Fibroblast of skin of left biceps (primary cell): Measurements from ENCODE around the gene NTM.
"Not testable (repeated sequence)": the region's sequence is repeated elsewhere in the genome, so short reads cannot be mapped to it uniquely, and the experiment has no call there.

Source experiments
- DNase-seq, 2 experiments: peaks; one replicate each; pipeline ENCODE4 v3.0.0-alpha.2; 2013; ENCODE audit warnings: low read depth in 2 of 2

Gene NTM

DNA sequence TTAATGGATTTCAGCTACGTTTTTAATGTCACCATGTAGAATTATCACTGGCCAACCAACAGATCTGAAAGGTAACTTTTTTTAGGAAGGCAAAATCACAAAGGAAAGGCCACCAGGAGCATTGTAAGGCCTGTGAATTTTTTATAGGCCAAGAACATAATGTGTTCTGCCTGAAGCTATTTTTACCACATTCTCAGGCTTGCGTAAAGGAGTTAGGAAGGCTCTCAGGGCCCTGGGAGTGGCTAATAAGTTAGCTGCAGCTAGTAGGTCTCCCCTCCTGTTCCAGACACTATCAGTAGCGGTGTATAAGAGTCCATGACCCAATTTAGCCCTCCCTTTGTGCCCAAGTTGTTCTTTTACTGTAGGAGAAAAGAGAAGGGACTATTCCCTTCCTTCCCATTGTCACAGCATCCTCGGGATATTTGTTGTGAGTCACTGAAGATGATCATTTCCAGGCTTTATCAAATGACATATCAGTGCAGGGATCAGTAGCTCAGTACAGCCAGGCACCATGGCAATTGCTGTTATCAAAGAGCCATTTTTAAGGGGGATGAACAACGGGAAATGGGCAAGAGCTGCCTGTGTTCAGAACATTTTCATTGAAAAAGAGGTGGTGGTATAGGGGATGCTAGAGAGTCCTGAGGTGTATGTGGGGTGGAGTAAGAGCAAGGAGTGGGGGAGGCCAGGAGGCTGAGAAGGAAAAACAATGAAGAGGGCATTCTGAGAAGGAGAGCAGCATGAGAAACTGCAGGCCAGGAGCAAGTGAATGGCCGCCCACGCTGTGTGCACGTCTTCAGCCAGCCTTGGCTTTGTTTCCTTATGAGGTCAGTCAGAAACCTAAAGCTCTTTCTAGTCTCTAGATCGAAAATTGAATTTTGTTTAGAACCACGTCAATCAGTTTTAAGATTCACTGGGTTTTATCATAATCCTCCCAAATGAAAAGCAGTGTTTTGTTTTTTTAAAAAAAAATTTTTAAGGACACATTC is 940.3 kb downstream of the NTM start:
- no peak for DNase-seq

DNA sequence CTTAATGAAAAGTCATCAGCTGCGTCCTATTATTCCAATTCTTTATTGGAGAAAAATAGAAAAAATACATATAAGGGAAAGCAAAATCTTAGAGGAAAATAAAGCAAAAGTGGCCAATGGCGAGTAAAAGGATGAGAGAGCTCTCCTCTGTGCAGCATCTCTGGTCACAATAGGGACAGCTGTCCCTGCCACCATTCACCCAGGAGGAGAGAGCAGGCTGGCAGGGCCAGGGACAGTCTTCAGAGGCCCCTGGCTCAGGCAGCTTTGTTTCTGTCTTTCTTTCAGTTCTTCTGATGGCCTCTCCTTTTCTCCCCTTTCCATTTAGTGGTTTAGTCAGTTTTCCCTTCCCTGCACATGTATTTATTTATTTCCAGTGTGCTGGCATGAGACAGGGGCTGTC is 941.3 kb downstream of the NTM start:
- DNase-seq, result no peak

DNA sequence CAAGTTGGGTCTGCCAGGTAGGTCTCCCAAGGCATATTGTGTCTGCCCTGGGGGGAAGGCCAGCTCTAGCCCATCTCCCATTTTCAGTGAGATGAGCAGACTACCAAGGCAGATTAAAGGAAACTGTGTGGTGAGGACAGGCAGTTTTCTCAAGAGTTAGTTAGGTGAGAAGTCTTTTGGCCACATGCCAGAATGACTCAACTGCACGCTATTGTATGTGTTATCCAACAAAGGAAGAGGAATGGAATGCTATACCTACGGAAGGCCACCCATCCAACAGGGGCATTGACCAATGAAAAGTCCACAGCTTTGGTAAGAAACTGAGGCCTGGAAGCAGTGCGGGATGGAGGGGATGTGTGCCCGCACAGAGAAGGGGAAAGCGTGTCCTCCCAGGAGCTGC is 941.7 kb downstream of the NTM start:
- DNase-seq, result peak; percentile 40 to 47

DNA sequence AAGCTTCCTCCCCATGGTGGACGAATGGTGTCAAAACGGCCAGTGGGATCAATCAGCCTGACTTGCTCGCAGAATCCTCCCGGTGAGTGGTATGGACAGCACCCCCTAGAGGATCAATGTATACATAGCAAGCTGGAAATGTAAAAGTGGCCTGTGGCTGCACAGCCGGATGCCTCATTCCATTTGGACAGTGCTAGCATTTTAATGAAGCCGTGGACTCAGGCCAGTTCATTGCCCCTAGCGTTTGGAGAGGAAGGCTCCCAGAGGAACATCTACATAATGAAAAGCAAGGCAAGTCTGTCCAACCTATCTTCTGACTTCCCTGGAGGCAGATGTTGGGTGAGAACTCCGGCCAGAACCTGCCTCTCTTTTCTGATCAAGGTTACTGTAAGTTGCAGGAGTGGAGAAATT is 942.3 kb downstream of the NTM start:
- DNase-seq, result no peak

DNA sequence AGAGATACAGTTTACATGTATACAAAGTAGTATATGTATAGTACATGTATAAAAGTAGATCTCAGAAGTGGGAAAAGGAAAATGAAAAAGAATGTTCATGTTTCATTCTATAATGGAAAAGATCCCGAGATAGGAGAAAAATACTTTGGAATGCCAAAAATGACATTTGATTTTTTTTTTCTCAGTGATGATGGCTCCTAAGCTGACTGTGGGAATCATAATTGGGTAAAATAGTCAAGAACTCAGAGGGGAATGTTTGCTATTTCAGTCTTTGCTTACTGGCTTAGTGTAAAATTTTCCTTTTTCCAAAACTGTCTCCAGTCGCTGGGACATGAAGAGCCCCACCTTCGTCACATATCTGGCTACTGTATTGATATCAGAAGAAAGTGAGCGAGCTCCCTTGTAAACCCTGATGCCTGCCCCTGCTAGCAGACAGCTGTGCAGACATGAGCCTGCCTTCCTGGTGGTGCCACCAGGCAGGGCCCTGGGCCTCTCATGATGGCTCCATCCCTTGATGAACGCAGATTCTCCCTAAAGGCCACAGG is 944.6 kb downstream of the NTM start:
- no peak for DNase-seq

DNA sequence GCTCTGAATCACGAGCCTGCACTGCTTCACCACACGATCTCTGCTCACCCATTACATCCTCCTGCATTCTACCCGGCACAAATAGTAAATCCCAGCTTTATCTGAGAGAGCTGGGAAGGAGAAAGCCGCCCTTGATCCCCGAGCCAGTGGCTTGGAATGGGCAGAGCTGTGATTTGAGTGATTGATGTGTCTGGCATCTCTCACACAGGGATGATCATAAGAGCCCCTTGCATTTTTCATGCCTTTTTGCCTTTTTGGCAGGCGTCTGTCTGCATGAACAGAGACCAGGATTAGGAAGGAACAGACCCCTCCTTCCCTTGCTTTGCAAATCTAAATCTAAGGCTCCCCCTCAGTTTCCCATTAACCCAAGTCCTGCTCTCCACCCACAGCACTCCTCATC is 945.3 kb downstream of the NTM start:
- DNase-seq, result no peak

DNA sequence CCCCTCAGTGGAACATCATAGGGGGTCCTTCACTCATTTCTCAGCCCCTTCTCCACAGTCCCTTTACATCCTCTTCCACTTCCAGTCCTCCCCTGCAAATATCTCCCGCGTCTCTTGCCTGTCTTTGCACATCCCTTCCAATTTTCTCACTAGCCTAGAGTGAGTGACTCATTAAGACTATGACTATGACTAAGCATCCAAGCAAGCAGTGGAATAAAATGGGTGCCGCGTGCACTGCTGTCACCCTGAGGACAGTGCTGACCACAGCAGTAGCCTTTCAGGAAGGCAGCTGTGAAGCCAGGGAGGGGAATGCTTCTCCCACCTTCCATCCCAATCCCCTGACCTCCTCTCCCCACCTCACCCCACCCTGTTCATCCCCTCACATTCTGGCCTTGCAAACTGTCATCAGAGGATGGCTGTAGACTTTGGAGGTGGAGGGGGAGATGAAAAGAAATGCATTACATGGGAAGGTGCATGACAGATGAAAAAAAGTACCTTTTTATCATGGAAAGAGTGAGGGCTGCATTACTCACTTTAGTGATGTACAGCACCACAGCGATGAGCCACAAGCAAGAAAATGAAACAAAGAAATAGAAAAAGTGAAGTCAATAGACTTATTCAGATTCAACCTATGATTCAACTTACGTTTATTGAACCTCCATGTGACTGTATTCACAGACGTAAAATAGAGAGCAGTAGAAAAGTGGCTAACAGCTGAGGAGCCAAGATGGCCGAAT is 948.2 kb downstream of the NTM start:
- DNase-seq, result no peak

DNA sequence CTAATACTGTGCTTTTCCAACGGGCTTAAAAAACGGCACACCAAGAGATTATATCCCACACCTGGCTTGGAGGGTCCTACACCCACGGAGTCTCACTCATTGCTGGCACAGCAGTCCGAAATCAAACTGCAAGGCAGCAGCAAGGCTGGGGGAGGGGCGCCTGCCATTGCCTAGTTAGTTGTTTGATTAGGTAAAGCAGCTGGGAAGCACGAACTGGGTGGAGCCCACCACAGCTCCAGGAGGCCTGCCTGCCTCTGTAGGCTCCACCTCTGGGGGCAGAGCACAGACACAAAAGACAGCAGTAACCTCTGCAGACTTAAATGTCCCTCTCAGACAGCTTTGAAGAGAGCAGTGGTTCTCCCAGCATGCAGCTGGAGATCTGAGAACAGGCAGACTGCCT is 949.0 kb downstream of the NTM start:
- not testable (repeated sequence) for DNase-seq

DNA sequence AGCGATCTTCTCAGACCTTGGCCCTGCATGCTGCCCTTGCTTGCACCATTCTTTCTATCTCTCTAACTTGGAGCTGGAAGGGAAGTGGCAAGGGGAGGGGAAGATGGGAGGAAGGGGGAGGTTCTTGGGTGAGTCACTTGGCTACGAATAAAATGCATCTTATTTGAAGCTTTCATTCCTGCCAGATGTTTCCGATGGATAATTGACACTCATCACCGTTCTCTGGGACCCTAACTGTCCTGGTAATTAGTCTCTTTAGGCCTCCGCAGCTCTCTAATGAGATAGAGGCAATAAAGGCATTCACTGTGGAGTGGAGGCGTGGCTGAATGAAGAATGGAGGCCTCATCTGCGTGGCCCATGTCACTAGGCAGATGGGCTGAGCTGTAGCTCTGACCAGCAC is 960.1 kb downstream of the NTM start:
- no peak for DNase-seq

DNA sequence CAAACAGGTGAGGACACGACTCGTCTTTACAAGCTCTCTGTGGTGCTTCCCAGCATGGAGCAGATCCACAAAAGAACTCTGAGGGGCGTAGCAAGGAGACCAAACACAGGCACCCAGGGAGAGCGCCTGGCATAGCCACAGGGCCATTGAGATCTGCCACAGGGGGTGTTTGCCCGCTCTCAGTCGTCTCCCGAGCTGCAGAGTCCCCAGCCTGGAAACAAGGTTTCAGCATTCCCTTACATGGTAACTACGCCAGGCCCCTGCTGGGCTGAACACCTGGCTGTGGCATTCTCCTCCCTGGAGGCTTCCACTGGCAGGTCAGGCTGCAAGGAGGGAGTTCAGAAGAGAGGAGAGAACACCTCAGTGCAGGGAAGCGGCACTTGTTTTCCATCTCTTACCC is 962.1 kb downstream of the NTM start:
- DNase-seq, result no peak

DNA sequence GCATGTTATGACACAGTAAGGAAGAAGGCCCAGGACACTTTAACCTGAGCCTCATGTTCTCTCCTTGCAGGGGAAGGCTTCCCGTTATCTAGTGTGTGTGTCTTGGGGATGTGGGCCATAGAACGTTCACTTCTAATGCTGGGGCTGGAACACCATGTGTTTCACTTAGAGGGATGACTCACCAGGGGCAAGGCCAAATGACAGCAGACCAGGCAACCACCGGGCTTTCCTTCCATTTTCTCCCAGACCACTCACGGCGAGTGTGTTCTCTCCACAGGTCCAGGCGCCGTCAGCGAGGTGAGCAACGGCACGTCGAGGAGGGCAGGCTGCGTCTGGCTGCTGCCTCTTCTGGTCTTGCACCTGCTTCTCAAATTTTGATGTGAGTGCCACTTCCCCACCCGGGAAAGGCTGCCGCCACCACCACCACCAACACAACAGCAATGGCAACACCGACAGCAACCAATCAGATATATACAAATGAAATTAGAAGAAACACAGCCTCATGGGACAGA is 964.4 kb downstream of the NTM start:
- DNase-seq, result no peak

DNA sequence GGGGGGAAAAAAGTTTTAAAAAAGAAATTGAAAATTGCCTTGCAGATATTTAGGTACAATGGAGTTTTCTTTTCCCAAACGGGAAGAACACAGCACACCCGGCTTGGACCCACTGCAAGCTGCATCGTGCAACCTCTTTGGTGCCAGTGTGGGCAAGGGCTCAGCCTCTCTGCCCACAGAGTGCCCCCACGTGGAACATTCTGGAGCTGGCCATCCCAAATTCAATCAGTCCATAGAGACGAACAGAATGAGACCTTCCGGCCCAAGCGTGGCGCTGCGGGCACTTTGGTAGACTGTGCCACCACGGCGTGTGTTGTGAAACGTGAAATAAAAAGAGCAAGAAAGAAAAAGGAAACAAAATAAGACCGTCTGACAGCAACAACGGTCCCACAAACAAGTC is 964.9 kb downstream of the NTM start:
- DNase-seq, result no peak

DNA sequence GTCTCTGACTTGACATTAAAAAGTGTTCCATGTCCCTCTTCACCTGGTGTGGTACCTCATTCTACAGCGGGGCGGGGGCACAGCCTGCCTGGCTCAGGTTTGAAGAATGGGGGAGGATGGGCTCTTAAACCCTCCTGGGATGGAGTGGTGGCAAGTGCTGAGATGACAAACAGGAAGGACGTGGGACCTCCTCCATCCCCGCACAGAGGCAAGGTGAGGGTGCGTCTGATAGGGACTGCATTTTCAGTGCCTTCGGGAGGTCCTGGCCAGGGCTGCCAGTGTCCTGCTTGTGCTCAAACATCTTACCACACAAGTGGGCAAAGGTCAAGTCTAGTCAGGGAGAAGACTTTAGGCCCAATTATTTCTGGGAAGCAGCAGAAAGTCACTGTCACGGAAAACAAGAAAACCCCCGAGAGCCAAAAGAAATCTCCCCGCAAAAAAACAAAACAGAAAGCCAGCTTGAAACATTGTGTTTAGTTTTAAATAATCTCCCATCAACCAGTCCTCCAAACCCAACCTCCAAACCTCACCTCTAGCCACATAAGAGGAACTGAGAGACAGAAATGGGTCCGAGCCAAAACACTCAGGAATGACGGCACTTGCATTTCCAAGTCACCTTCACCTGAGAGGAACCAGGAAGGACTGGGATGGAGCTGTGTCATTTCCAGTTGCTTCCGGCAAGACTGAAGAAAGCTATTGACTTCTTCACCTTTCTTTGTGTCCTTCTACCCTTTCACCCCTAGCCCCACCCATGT is 966.5 kb downstream of the NTM start:
- DNase-seq, result no peak

DNA sequence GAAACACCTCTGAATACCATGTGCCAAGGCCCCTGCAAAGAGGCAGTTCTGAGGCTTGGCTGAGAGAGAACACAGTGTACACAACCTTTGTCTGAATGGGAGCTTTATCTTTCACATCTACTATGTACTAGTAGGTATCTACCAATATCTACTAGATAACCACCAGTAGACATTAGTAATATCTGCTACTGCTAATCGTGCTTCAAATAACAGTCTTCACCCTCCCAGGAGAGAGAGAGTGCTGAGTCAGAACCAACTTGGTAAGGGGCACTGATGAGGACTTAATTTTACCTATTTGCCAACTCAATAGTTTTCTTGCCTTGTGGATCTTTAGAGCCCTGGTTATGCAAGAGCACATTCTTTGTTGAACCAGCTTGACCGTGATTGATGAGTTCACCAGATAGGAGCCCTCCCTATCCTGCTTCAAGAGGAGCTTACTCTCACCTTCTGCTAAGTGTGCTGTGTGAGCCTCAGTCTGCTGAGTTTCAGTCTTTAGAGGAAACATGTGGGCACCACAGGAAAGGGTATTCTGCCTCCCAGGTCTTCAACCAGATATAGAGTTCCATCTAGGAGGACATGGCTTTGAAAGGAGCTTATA is 967.5 kb downstream of the NTM start:
- DNase-seq, result no peak

DNA sequence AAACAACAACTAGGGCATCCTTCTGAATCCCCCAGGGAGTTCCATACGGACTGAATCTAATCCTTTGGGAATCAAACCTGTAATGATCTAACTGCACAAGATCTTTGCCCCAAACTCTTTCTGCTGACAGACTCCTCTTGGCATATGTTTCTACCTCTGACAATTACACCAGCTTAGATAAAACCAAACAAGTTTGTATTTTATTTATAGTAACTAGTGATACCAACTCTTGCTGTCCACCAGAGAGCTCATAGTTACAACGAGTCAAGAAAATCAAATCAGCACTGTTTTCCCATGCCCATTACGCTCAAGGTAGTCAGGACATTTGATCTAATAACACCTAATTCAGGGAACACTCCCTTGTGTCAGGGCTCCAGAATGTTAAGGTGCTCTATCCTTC is 972.0 kb downstream of the NTM start:
- no peak for DNase-seq

DNA sequence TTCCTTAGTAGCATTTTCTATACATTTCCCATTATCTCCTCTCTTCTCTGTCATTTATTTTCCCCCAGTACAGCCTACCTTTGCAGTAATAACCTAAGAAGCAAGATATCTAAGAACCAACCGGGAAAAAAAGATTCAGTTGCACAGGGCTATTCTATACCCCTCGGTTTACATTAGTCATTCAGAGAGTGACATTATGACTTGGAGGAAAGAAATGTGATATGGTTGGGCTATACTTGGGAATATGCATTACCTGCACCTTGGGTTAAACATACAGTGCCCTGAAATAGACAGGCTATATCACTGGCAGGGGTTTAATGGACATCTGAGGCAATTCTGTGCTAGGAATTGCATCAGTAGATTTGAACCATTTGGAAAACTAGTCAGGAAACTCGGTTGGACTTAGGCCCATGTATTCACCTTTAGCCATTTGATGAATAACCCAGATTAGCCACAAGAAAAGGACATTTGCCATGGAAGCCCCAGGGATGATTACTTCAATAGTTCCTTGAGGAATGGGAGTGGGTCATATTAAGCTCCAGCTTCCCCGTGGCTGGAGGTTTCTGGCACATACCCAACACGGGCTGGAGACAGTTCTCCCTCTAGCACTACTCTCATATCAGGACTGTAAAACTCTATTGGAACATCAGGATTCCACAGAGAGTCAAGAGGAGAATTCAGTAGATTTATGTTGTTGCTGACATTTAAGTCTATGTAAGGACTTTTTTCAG is 973.2 kb downstream of the NTM start:
- DNase-seq, result peak; percentile 6 to 12

DNA sequence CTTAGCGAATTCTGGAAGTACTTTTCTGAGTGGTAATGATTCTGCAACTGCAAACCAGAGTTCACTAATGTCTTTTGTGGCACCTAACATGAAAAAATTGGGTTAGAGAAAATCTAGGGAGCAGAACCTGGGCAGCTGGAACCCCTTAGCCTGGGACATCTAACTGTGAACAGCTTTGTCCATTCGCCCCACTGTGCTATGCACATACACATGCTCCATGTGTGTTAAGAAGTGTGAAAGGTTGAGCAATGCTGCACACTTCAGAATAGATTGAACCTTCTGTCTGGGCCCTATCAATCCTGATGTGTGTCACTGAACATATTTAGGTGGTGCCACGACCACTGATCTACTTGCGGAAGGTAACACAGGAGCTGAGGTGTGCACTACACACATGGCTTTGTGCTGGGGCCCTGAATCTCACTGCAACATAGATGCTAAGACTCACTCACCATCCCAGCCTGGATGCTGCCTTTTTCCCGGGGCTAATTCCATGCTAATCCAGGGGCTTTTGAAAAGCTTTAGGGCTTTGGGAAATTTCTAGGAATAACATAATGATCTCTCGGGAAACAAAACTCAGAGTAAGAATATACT is 976.2 kb downstream of the NTM start:
- no peak for DNase-seq

DNA sequence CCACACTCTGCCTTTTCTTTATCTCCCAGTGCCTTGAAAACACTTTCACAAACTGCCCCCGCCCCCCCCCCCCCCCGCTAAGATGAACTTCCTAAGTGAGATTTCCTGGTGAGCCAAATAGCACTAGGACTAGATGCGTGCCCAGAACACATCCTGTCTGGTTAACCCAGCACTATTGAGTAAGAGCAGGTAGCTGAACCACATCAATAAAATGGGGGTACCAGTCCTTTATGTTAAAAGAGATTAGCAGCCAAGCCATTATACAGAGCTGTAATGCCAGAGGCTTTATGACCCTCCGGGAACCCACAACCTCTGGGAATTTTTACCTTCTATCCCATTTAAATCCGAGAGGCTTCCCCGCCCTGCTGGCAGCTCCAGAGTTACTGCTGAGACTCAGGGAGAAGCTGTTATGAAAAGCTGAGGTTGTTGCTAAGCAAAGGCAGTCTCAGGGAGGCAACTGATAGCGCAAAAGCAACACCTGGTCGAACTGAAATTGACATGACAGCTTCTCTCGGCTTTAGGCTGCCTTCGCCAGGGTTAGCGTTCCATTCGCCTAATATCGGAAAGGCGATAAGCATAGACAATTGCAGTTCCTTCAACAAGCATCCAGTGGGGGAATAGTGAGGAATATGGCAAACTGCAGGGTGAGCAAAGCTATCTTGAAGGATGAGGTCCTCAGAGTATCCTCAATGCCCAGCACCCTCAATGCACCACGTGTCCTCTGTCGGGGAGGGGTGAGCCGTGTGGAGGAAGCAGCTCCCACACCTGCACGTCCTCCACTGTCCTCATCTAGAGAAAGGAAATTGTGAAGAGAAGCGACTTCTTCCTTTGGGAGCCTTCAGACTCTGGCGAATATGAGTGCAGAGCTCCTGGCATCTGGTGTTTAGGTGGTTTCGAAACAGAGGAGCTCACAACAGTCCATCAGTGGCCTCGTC is 977.0 kb downstream of the NTM start:
- no peak for DNase-seq
